ENCODE measurements around the gene ZMPSTE24. TPM values are rescaled to one million over a fixed set of nuclear protein-coding genes. Genes with fewer than 3 reads are reported as not detected.
"Not testable (repeated sequence)": the region's sequence is repeated elsewhere in the genome, so short reads cannot be mapped to it uniquely, and the experiment has no call there.

The ZMPSTE24 gene
- 10 to 100 TPM; 14.4 to 18.7 TPM for polyA plus RNA-seq

DNA sequence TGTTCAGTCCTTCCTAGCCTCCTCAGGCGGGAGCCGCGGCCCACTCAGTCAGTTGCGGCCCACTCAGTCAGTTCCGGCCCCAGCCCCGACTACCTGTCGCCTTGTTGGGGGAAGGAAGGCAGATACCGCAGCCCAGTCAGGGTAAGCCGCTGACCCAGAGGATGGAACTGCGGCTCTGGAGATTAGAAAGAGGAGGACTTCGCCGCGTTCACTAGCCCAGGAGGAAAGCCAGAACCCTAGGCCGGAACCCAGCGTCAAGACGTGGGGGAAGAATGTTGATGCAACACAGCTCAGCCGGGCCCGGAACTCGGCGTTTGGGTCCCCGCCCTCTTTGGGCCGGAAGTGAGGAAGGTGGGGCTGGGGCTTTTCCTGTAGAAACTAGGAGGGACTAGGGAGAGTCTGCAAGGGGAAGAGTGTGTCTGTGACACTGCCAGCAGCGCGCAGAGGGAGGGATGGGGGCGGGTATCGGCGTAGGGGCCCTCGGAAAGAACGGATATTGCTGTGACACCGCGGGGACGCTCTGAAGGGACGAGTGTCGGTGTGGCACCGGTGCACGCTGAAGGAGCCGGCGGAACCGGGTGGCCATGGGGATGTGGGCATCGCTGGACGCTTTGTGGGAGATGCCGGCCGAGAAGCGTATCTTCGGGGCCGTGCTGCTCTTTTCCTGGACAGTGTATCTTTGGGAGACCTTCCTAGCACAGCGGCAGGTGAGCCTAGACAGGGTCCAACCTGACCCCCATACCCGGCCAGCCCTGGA, at the start of gene ZMPSTE24:
TSS of gene ZMPSTE24 (plus strand) at position 549 of the 757 bp plus-strand sequence. CDS start at position 585, 36 bp downstream.
- peaks cover 0 to 3% of the 10 kb centered on the region in 2 donors for H3K4me1 ChIP-seq (ENCODE audit: control insufficient read depth in 2 of 2, insufficient read depth in 2 of 2, low read length in 1 of 2)
- H3K9me3 ChIP-seq (ENCODE audit: control insufficient read depth in 2 of 2, insufficient read depth in 1 of 2, low read depth in 1 of 2, low read length in 1 of 2): no peaks in the 10 kb centered on the region
- WGBS, 2 donors: 0 to 1% methylated on average over 48 of the region's 48 CpGs

GRCh38 chr1:40210511-40211204, 47.4 kb upstream of the ZMPSTE24 start:
- no peaks in the 10 kb centered on the region for H3K9me3 ChIP-seq (ENCODE audit: control insufficient read depth in 2 of 2, insufficient read depth in 1 of 2, low read depth in 1 of 2, low read length in 1 of 2)
- no peak overlapping the region for H3K27ac ChIP-seq (ENCODE audit: low read depth in 2 of 2, low read length in 1 of 2)
- H3K4me3 ChIP-seq (ENCODE audit: low read depth in 1 of 2, low read length in 2 of 2): no peak overlapping the region
- H3K27me3 ChIP-seq (ENCODE audit: control insufficient read depth in 1 of 2, insufficient read depth in 2 of 2, low read length in 2 of 2): no peaks in the 10 kb centered on the region
- H3K4me1 ChIP-seq (ENCODE audit: control insufficient read depth in 2 of 2, insufficient read depth in 2 of 2, low read length in 1 of 2): no peaks in the 10 kb centered on the region
- H3K36me3 ChIP-seq (ENCODE audit: control insufficient read depth in 2 of 2, insufficient read depth in 2 of 2, low read length in 1 of 2): peaks cover 0 to 2% of the 10 kb centered on the region in 2 donors
- 87 to 96% methylated on average over 3 of the region's 3 CpGs for WGBS, 2 donors

More for the DNA sequence above, at the start of gene ZMPSTE24:
- Histone ChIP-seq H3K36me3 (ENCODE audit: control insufficient read depth in 2 of 2, insufficient read depth in 2 of 2, low read length in 1 of 2) (peaks cover 0 to 4% of the 10 kb centered on the region in 2 donors), H3K27me3 (ENCODE audit: control insufficient read depth in 1 of 2, insufficient read depth in 2 of 2, low read length in 2 of 2) (no peaks in the 10 kb centered on the region), H3K27ac (ENCODE audit: low read depth in 2 of 2, low read length in 1 of 2) (peak within 1 kb of the TSS; percentile 97 to 99), H3K4me3 (ENCODE audit: low read depth in 1 of 2, low read length in 2 of 2) (peak within 1 kb of the TSS; percentile 89 to 100)

DNA sequence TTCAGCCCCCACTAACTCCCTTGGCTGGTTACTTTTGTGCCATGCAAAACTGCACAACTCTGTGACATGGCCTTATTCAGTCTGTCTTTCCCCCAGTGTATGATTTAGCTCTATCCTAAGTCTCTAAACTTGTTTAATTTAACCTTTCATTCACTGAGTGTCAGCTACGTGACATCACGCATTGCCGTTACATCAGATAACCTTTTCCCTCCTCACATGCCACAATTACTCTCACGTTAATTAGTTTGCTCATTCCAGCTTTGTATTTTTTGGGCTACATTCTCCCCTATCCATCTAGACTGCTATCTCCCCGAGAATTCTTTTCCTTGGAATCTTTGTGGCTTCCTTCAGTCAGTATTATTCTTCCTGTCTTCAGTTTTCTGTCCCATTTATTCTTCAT, 39.7 kb upstream of the ZMPSTE24 start:
- Histone ChIP-seq H3K4me3 (ENCODE audit: low read depth in 1 of 2, low read length in 2 of 2) (no peak overlapping the region), H3K27ac (ENCODE audit: low read depth in 2 of 2, low read length in 1 of 2) (no peak overlapping the region), H3K36me3 (ENCODE audit: control insufficient read depth in 2 of 2, insufficient read depth in 2 of 2, low read length in 1 of 2) (no peaks in the 10 kb centered on the region), H3K9me3 (ENCODE audit: control insufficient read depth in 2 of 2, insufficient read depth in 1 of 2, low read depth in 1 of 2, low read length in 1 of 2) (no peaks in the 10 kb centered on the region), H3K4me1 (ENCODE audit: control insufficient read depth in 2 of 2, insufficient read depth in 2 of 2, low read length in 1 of 2) (no peaks in the 10 kb centered on the region), H3K27me3 (ENCODE audit: control insufficient read depth in 1 of 2, insufficient read depth in 2 of 2, low read length in 2 of 2) (no peaks in the 10 kb centered on the region)
- WGBS, 2 donors: 94 to 97% methylated on average over 5 of the region's 5 CpGs

DNA sequence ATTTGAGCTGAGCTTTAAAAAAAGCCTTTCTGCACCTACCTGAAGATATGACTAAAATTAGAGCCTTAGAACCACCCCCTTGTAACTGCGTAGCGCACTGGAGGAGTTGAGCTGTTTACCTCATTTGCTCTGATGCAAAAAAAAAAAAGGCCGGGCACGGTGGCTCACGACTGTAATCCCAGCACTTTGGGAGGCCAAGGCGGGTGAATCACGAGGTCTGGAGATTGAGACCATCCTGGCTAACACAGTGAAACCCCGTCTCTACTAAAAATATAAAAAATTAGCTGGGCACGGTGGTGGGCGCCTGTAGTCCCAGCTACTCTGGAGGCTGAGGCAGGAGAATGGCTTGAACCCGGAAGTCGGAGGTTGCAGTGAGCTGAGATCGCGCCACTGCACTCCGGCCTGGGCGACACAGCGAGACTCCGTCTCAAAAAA, 36.5 kb upstream of the ZMPSTE24 start:
- not testable (repeated sequence) for H3K27ac ChIP-seq (ENCODE audit: low read depth in 2 of 2, low read length in 1 of 2); H3K9me3 ChIP-seq (ENCODE audit: control insufficient read depth in 2 of 2, insufficient read depth in 1 of 2, low read depth in 1 of 2, low read length in 1 of 2); H3K4me3 ChIP-seq (ENCODE audit: low read depth in 1 of 2, low read length in 2 of 2); H3K36me3 ChIP-seq (ENCODE audit: control insufficient read depth in 2 of 2, insufficient read depth in 2 of 2, low read length in 1 of 2); H3K4me1 ChIP-seq (ENCODE audit: control insufficient read depth in 2 of 2, insufficient read depth in 2 of 2, low read length in 1 of 2); H3K27me3 ChIP-seq (ENCODE audit: control insufficient read depth in 1 of 2, insufficient read depth in 2 of 2, low read length in 2 of 2)
- 96% methylated on average over 18 of the region's 18 CpGs for WGBS, 2 donors

DNA sequence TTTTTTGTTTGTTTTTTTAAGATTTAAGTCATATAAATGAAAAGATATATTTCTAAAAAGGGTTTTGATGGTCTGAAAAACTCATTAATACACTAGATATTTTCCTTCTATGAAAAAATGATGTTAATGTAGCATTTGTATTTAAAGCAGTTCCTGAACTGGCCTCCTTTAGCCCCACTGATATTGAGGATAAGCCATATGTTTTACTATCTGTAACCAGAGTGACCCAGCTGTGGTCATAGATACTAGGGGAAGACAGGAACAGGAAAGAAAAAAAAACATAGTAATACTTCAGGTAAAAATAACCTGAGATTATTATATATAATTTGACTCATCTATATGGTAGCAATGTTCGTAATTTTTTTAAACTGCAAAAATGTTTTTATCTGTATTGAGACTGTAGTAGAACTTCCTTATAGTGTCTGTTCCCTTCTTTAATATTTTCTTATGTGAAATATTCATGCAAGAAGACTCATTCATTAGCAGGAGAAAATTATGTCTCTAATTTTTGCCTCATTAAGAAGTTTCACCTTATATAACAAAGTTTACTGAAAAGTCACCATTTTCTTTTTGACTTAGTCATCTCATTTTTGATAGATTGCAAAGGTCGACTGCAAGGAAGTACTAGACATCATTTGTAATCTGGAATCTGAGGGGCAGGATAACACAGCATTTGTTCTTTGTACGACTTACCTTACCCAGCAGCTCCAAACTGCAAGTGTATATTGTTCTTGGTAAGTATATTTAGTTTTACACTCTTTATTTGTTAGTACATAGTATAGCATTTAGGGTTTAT, 35.9 kb upstream of the ZMPSTE24 start:
- Histone ChIP-seq H3K36me3 (ENCODE audit: control insufficient read depth in 2 of 2, insufficient read depth in 2 of 2, low read length in 1 of 2) (no peaks in the 10 kb centered on the region), H3K9me3 (ENCODE audit: control insufficient read depth in 2 of 2, insufficient read depth in 1 of 2, low read depth in 1 of 2, low read length in 1 of 2) (no peaks in the 10 kb centered on the region), H3K27ac (ENCODE audit: low read depth in 2 of 2, low read length in 1 of 2) (no peak overlapping the region), H3K27me3 (ENCODE audit: control insufficient read depth in 1 of 2, insufficient read depth in 2 of 2, low read length in 2 of 2) (no peaks in the 10 kb centered on the region), H3K4me1 (ENCODE audit: control insufficient read depth in 2 of 2, insufficient read depth in 2 of 2, low read length in 1 of 2) (no peaks in the 10 kb centered on the region), H3K4me3 (ENCODE audit: low read depth in 1 of 2, low read length in 2 of 2) (no peak overlapping the region)
- 77 to 78% methylated on average over 3 of the region's 3 CpGs for WGBS, 2 donors

DNA sequence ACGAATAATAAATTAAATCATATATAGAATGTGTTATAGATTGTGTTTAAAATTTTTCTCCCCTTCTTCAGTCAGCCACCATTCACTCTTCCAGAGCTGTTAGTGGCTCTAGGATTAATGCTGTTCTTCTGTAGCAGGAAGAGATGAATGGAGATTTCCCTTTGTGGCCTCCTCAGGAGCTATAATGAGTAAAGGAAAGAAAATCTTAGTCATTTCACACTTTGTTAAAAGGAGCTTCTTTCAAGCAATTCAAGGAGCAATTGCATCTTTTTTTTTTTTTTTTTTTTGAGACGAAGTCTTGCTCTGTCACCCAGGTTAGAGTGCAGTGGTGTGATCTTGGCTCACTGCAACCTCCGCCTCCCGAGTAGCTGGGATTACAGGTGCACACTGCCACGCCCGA, 34.0 kb upstream of the ZMPSTE24 start:
- H3K36me3 ChIP-seq (ENCODE audit: control insufficient read depth in 2 of 2, insufficient read depth in 2 of 2, low read length in 1 of 2): no peaks in the 10 kb centered on the region
- H3K27ac ChIP-seq (ENCODE audit: low read depth in 2 of 2, low read length in 1 of 2): no peak overlapping the region
- no peaks in the 10 kb centered on the region for H3K27me3 ChIP-seq (ENCODE audit: control insufficient read depth in 1 of 2, insufficient read depth in 2 of 2, low read length in 2 of 2)
- H3K4me3 ChIP-seq (ENCODE audit: low read depth in 1 of 2, low read length in 2 of 2): no peak overlapping the region
- WGBS, 2 donors: 86 to 87% methylated on average over 5 to 6 of the region's 6 CpGs
- no peaks in the 10 kb centered on the region for H3K4me1 ChIP-seq (ENCODE audit: control insufficient read depth in 2 of 2, insufficient read depth in 2 of 2, low read length in 1 of 2)
- H3K9me3 ChIP-seq (ENCODE audit: control insufficient read depth in 2 of 2, insufficient read depth in 1 of 2, low read depth in 1 of 2, low read length in 1 of 2): no peaks in the 10 kb centered on the region

DNA sequence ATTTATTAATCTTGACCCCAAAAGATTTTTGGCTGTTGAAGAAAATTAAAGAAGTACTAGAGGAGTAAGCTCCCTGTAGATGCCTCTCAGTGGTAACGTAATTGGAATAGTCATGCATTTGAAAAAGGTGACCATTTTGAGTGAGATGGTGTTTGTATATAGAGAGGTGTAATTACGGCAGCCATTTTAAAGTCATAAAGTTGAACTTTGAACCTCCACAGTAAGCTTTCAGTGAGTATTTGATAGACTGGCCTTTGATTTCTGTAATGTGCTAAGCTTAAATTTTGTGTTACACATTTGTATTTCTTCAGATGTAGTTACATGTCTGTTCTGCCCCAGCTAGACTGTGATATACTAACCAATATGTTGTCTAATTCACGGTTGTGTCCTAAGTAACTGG, 31.8 kb upstream of the ZMPSTE24 start:
- Histone ChIP-seq H3K4me3 (ENCODE audit: low read depth in 1 of 2, low read length in 2 of 2) (no peak overlapping the region), H3K36me3 (ENCODE audit: control insufficient read depth in 2 of 2, insufficient read depth in 2 of 2, low read length in 1 of 2) (no peaks in the 10 kb centered on the region), H3K27me3 (ENCODE audit: control insufficient read depth in 1 of 2, insufficient read depth in 2 of 2, low read length in 2 of 2) (no peaks in the 10 kb centered on the region), H3K9me3 (ENCODE audit: control insufficient read depth in 2 of 2, insufficient read depth in 1 of 2, low read depth in 1 of 2, low read length in 1 of 2) (no peaks in the 10 kb centered on the region), H3K27ac (ENCODE audit: low read depth in 2 of 2, low read length in 1 of 2) (no peak overlapping the region), H3K4me1 (ENCODE audit: control insufficient read depth in 2 of 2, insufficient read depth in 2 of 2, low read length in 1 of 2) (no peaks in the 10 kb centered on the region)
- 84 to 96% methylated on average over 3 of the region's 3 CpGs for WGBS, 2 donors

DNA sequence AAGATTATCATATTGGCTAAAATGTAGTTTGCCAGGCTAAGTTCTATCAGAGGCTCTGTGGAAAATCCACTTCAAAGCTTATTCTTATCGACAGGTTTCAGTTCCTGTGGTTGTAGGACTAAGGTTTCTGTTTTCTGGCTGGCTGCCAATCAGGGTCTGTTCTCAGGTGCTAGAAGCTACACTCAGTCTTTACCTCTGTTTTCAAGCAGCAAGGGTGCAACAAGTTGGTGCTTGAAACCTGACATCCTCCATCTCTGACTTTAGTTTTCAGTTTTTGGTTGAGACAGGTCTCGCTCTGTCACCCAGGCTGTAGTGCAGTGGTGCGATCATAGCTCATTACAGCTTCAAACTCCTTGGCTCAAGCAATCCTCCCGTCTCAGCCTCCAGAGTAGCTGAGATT, 25.6 kb upstream of the ZMPSTE24 start:
- H3K27me3 ChIP-seq (ENCODE audit: control insufficient read depth in 1 of 2, insufficient read depth in 2 of 2, low read length in 2 of 2): no peaks in the 10 kb centered on the region
- no peaks in the 10 kb centered on the region for H3K4me1 ChIP-seq (ENCODE audit: control insufficient read depth in 2 of 2, insufficient read depth in 2 of 2, low read length in 1 of 2)
- no peaks in the 10 kb centered on the region for H3K9me3 ChIP-seq (ENCODE audit: control insufficient read depth in 2 of 2, insufficient read depth in 1 of 2, low read depth in 1 of 2, low read length in 1 of 2)
- 84 to 86% methylated on average over 4 of the region's 4 CpGs for WGBS, 2 donors
- H3K4me3 ChIP-seq (ENCODE audit: low read depth in 1 of 2, low read length in 2 of 2): no peak overlapping the region
- peaks cover 6 to 9% of the 10 kb centered on the region in 2 donors for H3K36me3 ChIP-seq (ENCODE audit: control insufficient read depth in 2 of 2, insufficient read depth in 2 of 2, low read length in 1 of 2)
- H3K27ac ChIP-seq (ENCODE audit: low read depth in 2 of 2, low read length in 1 of 2): no peak overlapping the region

GRCh38 chr1:40239626-40240025, 18.4 kb upstream of the ZMPSTE24 start:
- Histone ChIP-seq H3K27ac (ENCODE audit: low read depth in 2 of 2, low read length in 1 of 2) (no peak overlapping the region), H3K4me1 (ENCODE audit: control insufficient read depth in 2 of 2, insufficient read depth in 2 of 2, low read length in 1 of 2) (no peaks in the 10 kb centered on the region), H3K27me3 (ENCODE audit: control insufficient read depth in 1 of 2, insufficient read depth in 2 of 2, low read length in 2 of 2) (no peaks in the 10 kb centered on the region), H3K36me3 (ENCODE audit: control insufficient read depth in 2 of 2, insufficient read depth in 2 of 2, low read length in 1 of 2) (peaks cover 0 to 9% of the 10 kb centered on the region in 2 donors), H3K4me3 (ENCODE audit: low read depth in 1 of 2, low read length in 2 of 2) (no peak overlapping the region), H3K9me3 (ENCODE audit: control insufficient read depth in 2 of 2, insufficient read depth in 1 of 2, low read depth in 1 of 2, low read length in 1 of 2) (no peaks in the 10 kb centered on the region)
- WGBS, 2 donors: 91 to 97% methylated on average over 1 of the region's 1 CpG
